ENCODE data around the gene UPK3A.

Gene UPK3A

DNA sequence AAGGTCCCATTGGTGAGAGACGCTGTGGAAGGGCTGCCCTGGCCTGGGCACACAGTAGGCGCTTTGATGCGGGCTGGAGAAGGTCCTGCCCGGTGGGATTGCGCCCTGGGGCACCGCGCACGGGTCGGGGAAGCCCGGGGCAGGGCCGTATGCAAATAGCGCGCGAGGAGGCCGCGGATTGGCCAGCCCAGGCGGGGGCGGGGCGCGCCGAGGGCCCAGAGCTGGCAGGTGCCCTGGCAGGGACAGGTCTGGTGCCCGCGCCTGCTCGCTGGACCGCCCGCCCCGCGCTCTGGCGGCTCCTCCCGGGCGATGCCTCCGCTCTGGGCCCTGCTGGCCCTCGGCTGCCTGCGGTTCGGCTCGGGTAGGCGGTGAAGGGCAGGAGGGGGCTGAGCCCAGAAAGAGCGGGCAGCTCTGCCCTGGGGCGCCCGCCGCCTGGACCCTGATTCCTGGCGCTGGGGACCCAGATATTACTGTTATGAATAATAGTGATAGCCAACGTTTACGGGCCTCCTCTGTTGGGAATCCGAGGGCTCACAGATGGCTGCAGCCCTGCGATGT lies at the start of gene UPK3A:
TSS of gene UPK3A (plus strand) at position 245 of the 558 bp plus-strand sequence. CDS start at position 310, 65 bp downstream.
- DNase-seq (ENCODE audit: low read depth), result peak; percentile 36

DNA sequence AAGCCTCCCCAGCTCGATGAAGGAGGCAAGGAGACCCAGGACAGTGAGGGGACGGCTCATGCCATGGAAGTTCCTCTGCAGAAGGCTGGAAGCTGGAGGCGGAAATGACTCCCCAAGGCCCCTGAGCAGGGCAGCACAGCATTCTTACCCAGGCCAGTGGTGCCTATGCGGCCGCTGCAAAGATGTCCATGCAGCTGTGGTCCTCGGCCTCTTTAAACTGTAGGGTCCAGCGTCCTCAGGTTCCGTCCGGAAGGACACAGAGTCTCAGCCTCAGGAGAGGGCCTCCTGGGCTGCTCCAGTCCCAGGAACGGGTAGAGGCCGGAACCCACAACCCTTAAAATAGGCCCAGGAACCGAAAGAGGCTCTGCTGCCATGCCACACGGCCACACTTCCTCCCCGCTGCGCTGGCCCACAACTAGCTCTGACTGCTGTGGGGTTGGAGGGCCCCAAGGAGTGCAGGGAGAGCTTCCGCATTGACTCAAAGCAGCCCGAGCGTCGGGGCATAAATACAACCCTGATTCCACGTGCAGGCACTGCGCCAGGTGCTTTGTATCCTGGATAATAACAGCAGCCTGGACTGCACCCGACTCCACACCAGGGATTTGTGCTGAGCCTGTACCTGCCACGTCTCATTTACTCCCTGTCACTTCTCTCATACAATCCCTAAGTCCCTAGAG lies 49.5 kb upstream of the UPK3A start:
- no peak for DNase-seq (ENCODE audit: low read depth)

DNA sequence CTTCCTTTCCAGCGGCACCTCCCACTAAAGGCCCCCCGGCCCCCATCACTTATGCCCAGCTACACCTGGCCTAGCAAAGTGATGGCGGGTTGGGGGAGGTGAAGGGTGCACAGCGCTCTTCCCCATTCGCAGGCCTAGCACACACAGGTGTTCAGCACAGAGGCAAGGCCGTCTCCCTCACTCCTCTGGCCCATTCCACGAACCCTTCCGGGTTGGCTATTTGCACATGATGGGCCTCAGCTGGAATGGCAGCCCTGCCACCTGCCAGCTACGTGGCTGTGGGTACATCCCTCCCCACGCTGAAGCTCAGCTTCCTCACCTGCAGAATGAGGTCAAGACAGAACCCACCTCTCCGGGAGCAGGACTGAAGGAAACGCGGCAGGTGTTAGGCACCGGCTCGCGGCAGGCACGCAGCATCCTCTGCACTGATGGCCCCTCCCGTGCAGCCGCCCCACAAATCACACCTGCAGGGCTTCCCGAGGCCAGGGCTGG lies 48.9 kb upstream of the UPK3A start:
- DNase-seq (ENCODE audit: low read depth), result no peak

DNA sequence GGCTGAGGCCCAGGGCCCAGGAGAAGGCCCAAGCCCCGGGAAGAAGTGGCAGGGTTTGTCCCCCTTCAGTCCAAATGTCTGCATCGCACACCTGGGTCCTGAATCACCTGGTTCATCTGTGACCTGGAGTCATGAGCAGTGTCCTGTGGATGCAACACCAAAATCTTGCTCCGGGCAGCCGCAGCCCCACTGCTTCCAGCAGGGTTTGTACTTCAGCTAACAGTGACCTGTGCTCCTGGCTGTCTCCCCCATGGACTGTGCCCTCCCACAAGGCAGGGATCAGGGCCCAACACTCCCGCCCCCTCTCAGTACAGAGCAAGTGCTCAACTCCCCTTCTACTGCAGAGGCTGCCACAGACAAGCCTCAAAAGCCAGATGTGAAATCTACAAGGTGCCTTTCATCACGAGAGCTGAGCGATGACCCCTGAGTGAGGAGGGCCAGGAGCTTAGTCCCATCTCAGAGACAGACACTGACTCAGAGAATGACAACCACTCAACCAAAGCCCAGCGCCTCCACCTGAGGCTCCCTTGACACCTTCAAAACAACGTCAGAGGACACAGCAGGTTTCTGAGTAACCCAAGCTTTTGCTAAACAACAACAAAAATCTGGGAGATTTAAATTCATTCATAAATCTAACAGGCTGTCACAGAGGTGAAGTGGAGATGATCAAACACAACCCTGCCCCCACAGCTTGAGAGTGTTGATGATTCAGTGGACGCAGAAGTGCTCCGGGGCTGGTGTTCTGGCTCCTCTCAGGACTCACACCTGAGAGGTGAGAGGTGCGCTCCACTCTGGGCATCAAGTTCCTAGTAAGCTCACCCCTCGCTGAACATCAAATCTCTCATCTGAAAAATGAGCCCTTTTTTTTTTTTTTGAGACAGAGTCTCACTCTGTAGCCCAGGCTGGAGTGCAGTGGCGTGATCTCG lies 47.4 kb upstream of the UPK3A start:
- DNase-seq (ENCODE audit: low read depth), result no peak

DNA sequence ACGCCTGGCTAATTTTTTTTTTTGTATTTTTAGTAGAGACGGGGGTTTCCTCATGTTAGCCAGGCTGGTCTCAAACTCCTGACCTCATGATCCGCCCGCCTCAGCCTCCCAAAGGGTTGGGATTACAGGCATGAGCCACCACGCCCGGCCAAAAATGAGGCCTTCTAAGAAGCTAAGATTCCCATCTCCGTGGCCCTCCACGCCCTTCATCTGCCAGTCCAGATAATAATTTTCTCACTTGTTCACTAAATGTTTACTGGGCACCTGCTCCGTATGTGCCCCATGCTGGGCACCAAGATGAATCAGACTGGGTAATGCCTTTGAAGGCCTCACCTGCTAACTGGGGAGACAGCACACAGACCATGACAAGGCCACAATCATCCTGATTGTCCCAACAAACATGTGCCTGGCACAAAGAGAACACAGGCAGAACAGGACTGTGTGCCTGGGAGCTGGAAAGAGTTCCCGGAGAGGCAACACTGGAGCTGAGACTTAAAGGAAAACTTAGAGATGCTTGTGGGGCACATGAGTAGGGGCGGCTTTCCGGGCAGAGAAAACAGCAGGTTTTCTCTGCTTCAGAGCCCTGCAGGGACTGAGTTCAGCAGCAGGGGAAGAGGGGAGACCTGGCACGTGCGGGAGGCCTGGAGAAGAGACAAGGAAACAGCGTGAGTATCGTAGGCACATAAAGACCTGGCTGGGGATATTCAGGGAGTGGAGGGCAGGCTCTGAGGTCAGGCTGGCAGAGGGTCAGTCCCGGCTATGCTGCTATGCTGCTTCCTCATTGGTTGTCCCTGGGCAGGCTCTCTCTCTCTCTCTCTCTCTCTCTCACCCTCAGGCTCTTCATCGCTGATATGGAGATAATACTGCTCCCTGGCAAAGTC lies 46.4 kb upstream of the UPK3A start:
- DNase-seq (ENCODE audit: low read depth), result no peak

DNA sequence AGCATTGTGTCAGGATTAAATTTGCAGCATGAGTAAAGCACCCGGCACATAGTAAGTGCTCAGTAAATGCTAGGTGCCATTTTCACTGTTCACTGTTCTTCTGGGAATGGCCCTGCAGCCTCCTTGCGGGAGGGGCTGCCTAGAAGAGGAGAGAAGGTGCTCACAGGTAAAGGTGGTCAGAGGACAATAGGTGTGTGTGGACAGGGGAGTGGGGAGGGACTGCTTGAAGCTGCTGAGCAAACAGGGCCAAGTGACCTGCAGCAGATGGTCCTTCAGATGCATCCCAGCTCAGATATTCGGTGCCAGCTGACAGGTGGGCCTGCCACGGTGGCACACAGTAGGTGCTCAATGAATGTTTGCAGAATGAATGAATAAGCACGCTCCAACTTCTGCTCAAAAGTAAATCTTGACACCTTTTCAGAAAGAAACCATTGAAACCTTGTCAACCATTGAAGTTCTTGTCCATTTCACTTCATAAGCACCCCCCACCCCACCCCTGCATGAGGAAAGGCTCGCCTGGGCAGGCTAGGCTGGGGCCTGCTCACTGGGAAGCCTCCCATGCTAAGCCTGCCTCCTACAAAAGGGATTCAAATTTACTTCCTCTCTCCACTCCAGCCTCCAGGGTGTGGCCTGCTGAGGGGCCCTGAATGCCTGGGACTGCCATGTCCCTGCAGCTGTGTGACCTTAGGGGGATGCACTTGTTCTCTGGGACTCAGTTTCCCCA lies 45.6 kb upstream of the UPK3A start:
- no peak for DNase-seq (ENCODE audit: low read depth)

DNA sequence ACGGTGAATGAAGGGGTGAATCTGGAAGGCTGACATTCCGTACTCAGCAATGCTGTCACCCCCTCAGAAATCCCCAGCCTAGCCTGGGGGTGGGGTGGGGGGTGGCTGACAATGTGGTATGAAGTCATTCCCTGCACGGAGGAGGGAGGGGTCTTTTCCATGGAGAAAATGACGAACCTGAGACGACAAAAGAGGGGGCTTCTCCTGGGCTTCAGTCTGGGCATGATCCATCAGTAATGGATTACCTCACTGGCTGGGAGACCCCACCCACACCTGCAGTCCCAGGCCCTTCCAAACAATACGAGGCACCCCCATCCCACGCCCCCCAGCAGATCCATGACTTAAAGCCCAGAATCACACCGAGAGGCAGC lies 45.1 kb upstream of the UPK3A start:
- no peak for DNase-seq (ENCODE audit: low read depth)

DNA sequence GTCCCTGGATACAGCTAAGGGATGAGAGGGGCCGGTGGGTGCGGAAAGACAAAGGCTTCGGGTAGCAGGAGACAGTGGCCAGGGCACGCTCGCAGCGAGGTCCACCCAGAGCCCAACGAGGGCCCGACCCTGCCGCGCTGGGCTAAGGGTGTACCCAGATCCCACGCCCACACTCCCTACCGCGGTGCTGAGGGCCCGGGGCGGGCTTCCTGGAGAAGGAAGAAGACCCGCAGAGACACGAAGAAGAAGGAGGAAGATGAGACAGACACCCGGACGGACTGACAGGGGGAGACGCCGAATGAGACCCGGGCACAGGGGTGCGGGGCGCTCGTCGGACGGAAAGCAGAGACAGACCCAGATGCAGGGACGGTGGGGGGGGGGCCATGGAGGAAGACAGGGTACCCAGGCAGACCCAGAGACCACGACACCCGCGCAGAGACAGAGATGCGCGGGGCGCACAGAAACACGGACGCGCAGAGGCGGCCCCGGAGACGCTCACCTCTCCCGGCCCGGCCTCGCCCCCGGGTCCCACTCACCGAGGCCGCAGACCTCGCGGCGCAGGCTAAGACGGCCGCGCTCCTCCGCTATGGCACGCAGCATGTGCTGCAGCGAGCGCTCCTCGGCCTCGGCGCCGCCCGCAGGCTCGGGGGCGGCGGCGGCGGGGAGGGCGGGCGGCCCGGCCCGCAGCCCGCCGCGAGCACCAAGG lies 44.5 kb upstream of the UPK3A start:
- no peak for DNase-seq (ENCODE audit: low read depth)

DNA sequence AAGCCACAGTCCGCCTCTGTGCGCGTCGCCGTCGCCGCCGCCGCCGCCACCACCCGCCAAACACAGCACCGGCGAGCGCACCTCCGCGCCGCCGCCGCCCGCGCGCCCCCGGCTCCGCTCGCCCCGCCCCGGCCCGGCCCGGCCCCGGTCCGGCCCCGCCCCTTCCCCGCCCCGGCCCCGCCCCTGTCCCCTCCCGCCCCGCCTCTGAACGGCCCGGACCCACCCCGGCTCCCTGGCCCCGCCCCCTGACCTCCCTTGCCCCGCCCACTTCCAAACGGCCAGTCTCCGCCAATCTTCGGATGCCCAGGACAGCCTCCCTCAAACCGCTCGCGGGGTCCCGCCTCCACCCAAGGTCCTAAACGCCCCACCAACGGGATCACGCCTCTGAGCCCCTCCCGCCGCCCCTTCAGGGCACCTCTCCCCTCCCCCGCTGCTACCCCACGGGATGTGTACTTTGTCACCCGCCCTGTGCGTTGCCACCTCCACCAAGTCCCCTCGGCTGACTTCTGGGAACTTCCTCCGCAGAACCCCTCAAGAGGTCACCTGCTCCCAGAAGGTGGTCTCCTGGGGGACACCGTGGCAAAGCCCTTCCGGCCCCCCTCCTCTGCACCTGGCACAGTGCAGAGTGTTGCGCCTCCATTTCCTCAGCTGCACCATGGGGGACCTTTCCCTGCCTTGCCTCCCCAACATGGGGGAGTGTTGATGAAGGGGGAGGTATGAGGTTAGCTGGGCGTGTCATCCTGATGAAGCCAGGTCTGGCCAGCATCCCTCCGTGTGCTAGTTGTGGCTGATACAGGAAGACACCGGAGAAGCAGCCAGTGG lies 43.7 kb upstream of the UPK3A start, which contains the start of gene KIAA0930:
TSS of gene KIAA0930 (minus strand) at position 85 of the 822 bp plus-strand sequence. CDS start 191 bp downstream, outside the sequence.
- peak; percentile 69 for DNase-seq (ENCODE audit: low read depth)

DNA sequence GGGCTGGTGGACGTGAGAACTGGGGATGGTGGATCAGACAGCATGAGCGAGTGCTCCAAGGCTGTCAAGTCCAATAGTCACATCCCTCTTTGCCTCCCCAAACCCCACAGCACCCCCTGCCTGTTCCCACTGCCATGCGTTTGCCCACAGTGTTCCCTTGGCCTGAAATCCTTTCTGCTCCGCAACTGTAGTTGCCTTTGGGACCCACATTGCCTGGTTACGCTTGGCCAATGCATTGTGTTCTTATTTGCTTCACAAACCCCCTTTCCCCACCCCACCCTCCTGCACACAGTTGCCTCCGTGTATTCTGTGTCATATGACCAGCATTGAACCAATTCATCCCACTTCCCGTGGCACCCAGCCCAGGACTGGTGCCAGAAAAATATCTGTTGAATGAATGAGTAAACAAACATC lies 42.0 kb upstream of the UPK3A start:
- no peak for DNase-seq (ENCODE audit: low read depth)

DNA sequence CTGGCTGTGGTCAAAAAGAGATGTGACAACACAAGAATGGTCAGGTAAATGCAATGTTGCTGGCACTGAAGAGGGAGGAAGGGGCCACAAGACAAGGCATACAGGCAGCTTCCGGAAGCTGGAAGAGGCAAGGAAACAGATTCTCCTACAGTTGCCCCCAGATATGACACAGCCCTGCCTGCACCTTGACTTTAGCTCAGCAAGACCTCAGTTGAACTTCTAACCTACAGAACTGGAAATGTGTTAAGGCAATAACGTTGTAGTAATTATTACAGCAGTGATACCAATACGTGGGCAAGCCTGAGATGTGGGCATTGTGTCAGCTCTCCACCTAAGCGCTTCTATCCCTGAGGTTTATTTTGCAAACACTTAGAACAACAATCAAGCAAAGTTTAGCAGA lies 39.8 kb upstream of the UPK3A start:
- no peak for DNase-seq (ENCODE audit: low read depth)

DNA sequence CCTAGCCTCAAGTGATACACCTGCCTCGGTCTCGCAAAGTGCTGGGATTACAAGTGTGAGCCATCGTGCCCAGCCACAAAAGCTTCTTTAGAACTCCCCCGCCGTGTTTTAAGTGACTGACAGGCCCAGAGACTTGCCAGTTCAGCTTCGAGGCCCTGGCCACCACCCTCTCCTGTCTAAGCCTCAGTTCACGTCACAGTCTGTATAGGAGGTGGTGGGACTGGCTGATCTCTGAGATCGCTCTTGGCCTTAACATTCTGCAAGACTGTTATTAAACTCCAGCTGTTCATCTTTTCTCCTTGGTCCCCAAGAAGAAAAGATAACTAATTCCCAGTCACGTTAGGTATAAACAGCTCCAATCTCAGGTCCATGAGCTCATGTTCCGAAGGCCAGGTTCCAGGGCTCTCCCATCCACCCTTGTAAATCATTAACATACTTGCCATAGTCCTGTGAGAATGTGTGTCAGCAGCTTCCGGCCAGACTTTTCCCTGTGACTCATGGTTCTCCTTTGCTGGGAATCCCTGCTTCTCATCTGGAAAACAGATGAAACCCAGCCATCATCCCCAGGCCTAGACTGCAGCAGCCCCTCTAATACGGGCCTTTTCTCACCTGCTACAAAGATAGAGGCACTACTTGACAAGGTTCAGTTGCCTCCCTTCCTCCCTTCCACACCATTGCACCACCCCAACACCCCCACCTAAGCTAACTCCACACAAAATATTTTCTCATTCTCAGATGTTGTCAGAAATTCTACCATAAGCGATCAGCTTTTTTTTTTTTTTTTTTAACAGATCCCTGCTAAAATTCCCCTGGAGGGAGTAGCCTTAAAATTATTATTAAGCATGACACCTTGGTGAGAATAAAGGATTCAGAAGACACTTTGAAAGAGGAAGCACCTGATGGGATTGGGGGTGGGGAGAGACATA lies 38.4 kb upstream of the UPK3A start:
- DNase-seq (ENCODE audit: low read depth), result no peak

DNA sequence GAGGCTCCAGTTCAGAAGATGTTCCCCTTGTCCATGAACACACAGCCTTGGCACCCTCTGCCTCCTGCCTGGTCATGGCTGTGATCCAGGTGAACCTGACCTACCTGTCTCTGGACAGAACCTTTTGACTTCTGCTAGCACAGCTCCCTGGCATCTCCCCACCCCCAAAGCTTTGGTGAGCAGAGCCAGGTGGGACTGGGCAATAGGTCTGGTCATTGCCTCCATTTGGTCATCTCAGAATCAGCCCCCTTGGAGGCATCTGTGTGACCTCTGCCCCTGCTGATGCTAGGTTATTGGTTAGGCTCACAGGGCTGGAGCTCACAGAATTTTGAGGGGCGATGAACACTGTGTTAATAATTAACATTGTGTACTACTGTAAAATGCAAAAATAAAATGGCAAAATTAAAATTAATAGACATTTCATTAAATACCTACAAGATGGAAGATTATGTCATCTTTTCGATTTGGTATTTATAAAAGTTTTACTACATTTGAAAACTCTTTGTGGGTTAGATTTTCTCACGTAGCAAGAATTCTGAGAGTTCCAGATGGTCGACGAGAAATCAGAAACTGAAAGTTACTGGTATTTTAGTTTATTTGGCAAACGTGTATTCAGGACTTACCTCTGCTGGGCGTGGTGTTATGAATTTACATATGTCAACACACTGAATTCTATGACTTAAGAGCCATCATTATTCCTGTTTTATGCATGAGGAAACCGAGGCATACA lies 35.8 kb upstream of the UPK3A start:
- DNase-seq (ENCODE audit: low read depth), result no peak

DNA sequence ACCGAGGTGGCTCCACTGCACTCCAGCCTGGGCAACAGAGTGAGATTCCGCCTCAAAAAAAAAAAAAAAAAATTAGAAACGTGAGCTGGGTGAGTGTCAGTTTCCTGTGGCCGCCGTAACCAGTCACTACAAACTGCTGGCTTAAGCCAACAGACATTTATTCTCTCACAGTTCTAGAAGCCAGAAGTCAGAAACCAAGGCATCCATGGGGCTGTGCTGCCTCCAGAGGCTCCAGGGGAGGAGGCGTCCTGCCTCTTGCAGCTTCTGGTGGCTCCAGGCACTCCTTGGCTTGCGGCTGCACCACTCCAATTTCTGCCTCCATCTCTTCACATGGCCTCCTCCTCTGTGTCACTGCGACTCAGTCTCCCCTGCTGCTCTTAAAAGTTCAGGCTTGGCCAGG lies 32.9 kb upstream of the UPK3A start:
- no peak for DNase-seq (ENCODE audit: low read depth)

DNA sequence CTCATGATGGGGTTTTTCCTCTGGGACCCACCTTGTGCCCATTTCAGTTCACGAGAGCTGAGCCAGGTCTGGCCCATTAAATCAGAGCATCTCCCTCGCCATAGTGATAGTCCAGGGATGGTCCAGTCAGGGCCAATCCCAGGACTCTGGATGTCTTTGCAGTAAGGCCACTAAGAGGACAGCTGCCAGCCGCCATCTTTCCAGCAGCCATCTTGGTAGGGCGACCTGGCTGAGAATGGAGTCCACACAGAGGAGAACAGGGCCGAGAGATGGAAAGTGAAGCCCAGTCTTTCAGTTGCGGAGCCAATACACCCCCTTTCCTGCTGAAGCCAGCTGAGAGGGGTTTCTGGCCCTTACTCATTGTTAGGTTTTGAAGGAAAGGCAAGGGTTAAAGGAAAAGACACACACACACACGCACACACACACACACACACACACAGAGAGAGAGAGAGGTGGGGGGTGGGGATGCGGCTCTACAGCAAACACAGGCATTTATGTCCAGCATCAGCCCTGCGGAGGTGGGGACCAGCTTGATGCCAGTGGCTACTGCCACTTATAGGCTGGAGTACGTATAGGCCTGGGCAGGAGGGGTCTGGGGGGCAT lies 31.6 kb upstream of the UPK3A start:
- no peak for DNase-seq (ENCODE audit: low read depth)

DNA sequence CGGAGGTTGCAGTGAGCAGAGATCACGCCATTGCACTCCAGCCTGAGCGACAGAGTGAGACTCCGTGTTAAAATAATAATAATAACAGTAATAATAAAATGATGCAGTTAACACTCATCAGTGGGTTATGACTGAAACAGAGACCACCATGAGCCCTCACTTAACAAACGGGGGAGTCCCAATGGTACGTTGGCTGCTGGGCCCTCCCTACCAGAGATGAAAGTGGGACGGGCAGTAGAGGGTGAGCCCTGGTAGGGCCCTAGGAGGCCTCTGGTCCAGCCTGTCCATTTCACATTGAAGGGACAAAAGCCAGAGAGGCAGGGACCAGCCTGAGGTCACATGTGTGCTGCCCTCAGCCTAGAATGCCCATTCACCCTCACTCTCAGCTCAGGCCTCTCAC lies 30.4 kb upstream of the UPK3A start:
- no peak for DNase-seq (ENCODE audit: low read depth)

DNA sequence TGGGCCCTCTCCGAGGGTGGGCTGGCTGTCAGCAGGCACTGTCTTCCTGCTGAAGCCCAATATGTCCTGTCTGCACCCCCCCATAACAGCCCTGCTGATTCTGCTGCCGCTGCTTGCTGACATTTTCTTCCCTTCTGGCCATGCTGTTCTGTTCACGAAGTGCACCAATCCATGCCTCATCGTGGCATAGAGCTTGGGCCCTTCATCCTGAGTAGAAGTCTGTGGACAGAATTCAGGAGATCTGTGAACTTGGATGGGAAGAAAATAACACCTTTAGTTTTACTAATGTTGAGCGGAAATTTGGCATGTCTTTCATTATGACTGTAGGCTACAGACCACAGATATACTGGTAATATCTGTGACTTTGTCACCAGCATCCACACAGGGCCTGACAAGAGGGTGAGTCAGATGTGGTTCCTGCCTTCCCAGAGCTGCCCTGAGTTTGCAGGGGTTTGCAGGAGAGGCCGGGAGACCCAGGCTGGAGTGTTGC lies 29.9 kb upstream of the UPK3A start:
- DNase-seq (ENCODE audit: low read depth), result no peak
